Measurements from ENCODE around the gene LRP1B.

- TF ChIP-seq CTCF (conservative IDR thresholded peaks at IDR 0.05; ENCODE audit: low read length) (no peak), EZH2phosphoT487 (IDR thresholded peaks at IDR 0.05; ENCODE audit: borderline replicate concordance) (no peak)
Observed at GRCh38 chr2:140910683-140911082, 1220.1 kb downstream of the LRP1B start.
